Stimulated activated CD4-positive, alpha-beta T cell treated with anti-CD3 and anti-CD28 coated beads, Interleukin-2, amount 100 ng/mL, for 24 hours (primary cell): ENCODE measurements around the gene XDH.

Source experiments
- DNase-seq, 2 donors: peaks; one replicate each; pipeline ENCODE4 v3.0.0-alpha.2; 2020

XDH gene

GRCh38 chr2:31363956-31364750, 50.4 kb downstream of the XDH start:
- DNase-seq, result no peak

- DNase-seq, result no peak
These were observed 52.0 kb downstream of the XDH start for GRCh38 chr2:31362581-31362980.

- no peak for DNase-seq
These were observed 55.3 kb downstream of the XDH start for GRCh38 chr2:31359229-31359628.

- no peak for DNase-seq
These were observed 59.7 kb downstream of the XDH start for GRCh38 chr2:31354837-31355236.

GRCh38 chr2:31353179-31353578, 61.4 kb downstream of the XDH start:
- no peak for DNase-seq

GRCh38 chr2:31349684-31350083, 64.9 kb downstream of the XDH start:
- no peak for DNase-seq

- no peak for DNase-seq
These were observed 65.4 kb downstream of the XDH start for GRCh38 chr2:31349160-31349559.

- DNase-seq, result no peak
These were observed 65.9 kb downstream of the XDH start for GRCh38 chr2:31348618-31349017.

GRCh38 chr2:31347750-31348149, 66.8 kb downstream of the XDH start:
- no peak for DNase-seq

GRCh38 chr2:31347319-31347718, 67.2 kb downstream of the XDH start:
- no peak for DNase-seq

- no peak for DNase-seq
These were observed 70.1 kb downstream of the XDH start for GRCh38 chr2:31344447-31344846.

- DNase-seq, result no peak
These were observed 73.2 kb downstream of the XDH start for GRCh38 chr2:31341351-31341750.

- DNase-seq, result no peak
These were observed 74.8 kb downstream of the XDH start for GRCh38 chr2:31339696-31340095.

- DNase-seq, result no peak
These were observed 76.7 kb downstream of the XDH start for GRCh38 chr2:31337860-31338259.

GRCh38 chr2:31337197-31337596, 77.3 kb downstream of the XDH start:
- no peak for DNase-seq

GRCh38 chr2:31335921-31336585, 78.5 kb downstream of the XDH start:
- no peak for DNase-seq

- no peak for DNase-seq
These were observed 80.1 kb downstream of the XDH start for GRCh38 chr2:31334311-31335026.

- DNase-seq, result peak; percentile 79 to 82
These were observed 80.9 kb downstream of the XDH start for GRCh38 chr2:31333527-31334183.

GRCh38 chr2:31333046-31333445, 81.5 kb downstream of the XDH start:
- no peak for DNase-seq

GRCh38 chr2:31332521-31332920, 82.0 kb downstream of the XDH start:
- no peak for DNase-seq

- no peak for DNase-seq
These were observed 83.4 kb downstream of the XDH start for GRCh38 chr2:31331156-31331555.

- DNase-seq, result no peak
These were observed 85.4 kb downstream of the XDH start for GRCh38 chr2:31329081-31329625.

- no peak for DNase-seq
These were observed 86.5 kb downstream of the XDH start for GRCh38 chr2:31328026-31328425.
